ENCODE results near the gene PSTPIP1.
A peak's percentile ranks its signal among the peaks of the same experiment; 100 is the strongest.

Gene PSTPIP1

DNA sequence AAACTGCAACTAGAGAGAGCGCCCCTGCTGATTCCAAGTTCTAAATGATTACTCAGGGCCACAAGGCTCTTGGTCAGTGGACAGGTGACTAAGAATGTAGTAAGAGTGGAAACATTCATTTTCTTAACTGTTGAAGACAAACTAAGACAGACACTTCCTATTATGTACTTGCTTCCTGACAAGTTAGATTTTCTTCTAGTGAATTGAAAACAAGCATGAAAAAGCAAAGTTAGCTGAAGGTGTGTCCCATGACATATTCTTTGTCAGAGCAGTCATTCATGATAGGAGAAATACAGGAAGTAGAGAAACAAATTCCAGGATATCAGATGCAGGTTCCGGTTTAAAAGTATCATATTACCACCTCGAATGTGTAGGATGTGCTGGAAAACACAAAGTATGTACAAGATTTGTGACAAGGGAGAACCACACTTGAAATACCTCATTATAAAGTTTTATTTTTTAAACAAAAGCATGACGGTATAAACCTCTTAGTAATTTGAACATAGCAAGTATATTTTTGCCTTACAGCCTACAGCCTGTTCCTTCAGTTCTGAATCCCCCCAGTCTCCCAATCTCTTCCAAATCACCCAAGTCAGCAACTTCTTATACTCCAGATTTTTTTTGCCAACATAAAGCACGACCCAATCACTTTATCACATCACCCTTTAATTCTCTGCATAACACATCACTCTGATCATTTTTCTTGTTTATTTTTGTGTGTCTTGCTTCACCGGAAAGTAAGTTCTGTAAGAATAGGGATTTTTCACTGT lies 69.8 kb downstream of the PSTPIP1 start:
- no peak overlapping the region for H3K4me3 ChIP-seq (ENCODE audit: low read depth, low read length)
- no peak overlapping the region for H3K27ac ChIP-seq
- TF ChIP-seq CTCF (IDR thresholded peaks at IDR 0.05) = no peak
- H3K27me3 ChIP-seq (ENCODE audit: control insufficient read depth, insufficient read depth, low read length) = no peaks in the 10 kb centered on the region
- no peak overlapping the region for H2AFZ ChIP-seq
- peaks cover 15% of the 10 kb centered on the region for H3K4me1 ChIP-seq
- no peaks in the 10 kb centered on the region for H3K36me3 ChIP-seq (ENCODE audit: control insufficient read depth, insufficient read depth, low read length)
- H3K9ac ChIP-seq = no peak overlapping the region
- H3K79me2 ChIP-seq = peaks cover 22% of the 10 kb centered on the region
- no peaks in the 10 kb centered on the region for H3K9me3 ChIP-seq (ENCODE audit: control insufficient read depth, low read length)
- peak overlapping the region; percentile 17 for H3K4me2 ChIP-seq (ENCODE audit: low read length)

DNA sequence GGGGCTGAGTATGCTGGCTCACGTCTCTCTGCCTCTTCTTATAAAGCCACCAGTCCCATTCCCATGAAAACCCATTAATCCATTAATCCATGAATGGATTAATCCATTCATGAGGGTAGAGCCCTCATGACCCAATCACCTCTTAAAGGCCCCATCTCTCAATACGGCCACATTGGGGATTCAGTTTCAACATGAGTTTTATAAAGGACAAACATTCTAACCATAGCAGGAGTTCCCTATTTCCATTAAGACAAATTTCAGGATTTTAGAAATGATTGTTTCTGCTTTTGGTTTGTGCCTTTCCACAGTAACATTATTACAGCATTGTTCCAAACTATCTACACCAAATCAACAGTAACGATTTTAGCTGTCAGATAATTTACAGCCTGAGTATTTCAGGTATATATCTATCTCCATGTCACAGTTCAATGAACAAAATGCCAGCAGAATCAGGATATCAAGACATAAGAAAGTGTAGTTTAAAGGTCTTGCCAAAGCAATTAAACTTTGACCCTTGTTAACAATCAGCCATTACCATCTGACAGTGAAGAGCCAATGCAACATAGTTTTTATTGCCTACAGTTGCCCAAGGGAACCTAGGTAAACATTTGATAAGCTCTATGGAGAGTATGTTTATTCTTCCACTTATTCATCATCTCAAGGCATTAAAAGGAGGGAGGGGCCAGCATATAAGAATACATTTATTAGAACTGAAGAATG lies 72.2 kb downstream of the PSTPIP1 start:
- Histone ChIP-seq H3K9me3 (ENCODE audit: control insufficient read depth, low read length) (no peaks in the 10 kb centered on the region), H3K27ac (no peak overlapping the region), H3K36me3 (ENCODE audit: control insufficient read depth, insufficient read depth, low read length) (no peaks in the 10 kb centered on the region), H3K9ac (no peak overlapping the region), H3K4me3 (ENCODE audit: low read depth, low read length) (no peak overlapping the region), H3K79me2 (peaks cover 22% of the 10 kb centered on the region), H3K27me3 (ENCODE audit: control insufficient read depth, insufficient read depth, low read length) (no peaks in the 10 kb centered on the region), H3K4me2 (ENCODE audit: low read length) (peak overlapping the region; percentile 14), H3K4me1 (peaks cover 7% of the 10 kb centered on the region), H2AFZ (no peak overlapping the region)
- no peak for TF ChIP-seq CTCF (IDR thresholded peaks at IDR 0.05)

DNA sequence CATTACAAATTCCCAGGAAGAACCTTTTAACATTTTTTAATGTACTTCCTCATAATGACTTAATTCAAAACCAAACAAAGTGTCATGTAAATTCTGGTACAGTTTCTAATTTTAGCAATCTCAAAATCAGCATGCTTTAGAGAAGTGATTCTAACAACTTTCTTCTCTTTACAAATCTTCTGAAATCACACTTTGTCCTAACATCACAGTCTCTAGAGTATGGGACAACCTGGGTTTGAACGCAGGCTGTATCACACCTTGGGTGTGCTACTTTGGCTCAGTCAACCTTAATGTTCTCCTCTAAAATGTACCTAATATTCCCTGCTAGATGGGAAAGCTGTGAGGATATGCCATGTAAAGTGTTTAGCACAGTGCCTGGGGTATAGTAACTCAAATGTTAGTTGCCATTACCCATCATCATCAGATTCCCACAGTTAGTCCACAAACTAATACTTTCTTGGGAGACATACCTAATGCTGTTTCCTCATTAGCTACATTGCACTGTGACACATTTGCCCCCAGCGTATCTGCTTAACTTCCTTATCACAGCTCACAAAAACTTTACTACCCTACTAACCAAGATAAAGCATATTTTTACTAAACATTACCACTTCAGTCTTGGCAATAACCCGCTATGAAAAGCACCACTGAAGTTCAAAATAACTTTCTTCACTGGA lies 72.9 kb downstream of the PSTPIP1 start:
- no peak for TF ChIP-seq CTCF (IDR thresholded peaks at IDR 0.05)
- Histone ChIP-seq H3K9ac (no peak overlapping the region), H2AFZ (no peak overlapping the region), H3K27ac (no peak overlapping the region), H3K4me1 (peaks cover 7% of the 10 kb centered on the region), H3K4me3 (ENCODE audit: low read depth, low read length) (no peak overlapping the region), H3K4me2 (ENCODE audit: low read length) (no peak overlapping the region), H3K27me3 (ENCODE audit: control insufficient read depth, insufficient read depth, low read length) (no peaks in the 10 kb centered on the region), H3K9me3 (ENCODE audit: control insufficient read depth, low read length) (no peaks in the 10 kb centered on the region), H3K36me3 (ENCODE audit: control insufficient read depth, insufficient read depth, low read length) (no peaks in the 10 kb centered on the region), H3K79me2 (peaks cover 22% of the 10 kb centered on the region)

DNA sequence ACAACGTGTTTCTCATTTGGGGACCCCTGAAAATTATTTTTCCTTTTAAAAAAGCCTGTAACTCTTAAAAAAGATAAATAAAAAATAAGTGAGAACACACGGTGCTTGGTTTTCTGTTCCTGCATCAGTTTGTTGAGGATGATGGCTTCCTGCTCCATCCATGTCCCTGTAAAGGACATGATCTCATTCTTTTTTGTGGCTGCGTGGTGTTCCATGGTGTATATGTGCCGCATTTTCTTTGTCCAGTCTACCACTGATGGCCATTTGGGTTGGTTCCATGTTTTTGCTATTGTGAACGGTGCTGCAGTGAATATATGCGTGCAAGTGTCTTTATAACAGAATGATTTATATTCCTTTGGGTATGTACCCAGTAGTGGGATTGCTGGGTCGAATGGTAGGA lies 73.7 kb downstream of the PSTPIP1 start:
- no peaks in the 10 kb centered on the region for H3K9me3 ChIP-seq (ENCODE audit: control insufficient read depth, low read length)
- H3K4me3 ChIP-seq (ENCODE audit: low read depth, low read length) = no peak overlapping the region
- H3K27ac ChIP-seq = no peak overlapping the region
- H3K27me3 ChIP-seq (ENCODE audit: control insufficient read depth, insufficient read depth, low read length) = no peaks in the 10 kb centered on the region
- no peaks in the 10 kb centered on the region for H3K36me3 ChIP-seq (ENCODE audit: control insufficient read depth, insufficient read depth, low read length)
- no peak overlapping the region for H3K9ac ChIP-seq
- no peak for TF ChIP-seq CTCF (IDR thresholded peaks at IDR 0.05)
- H3K4me2 ChIP-seq (ENCODE audit: low read length) = no peak overlapping the region
- H2AFZ ChIP-seq = no peak overlapping the region
- peaks cover 7% of the 10 kb centered on the region for H3K4me1 ChIP-seq
- H3K79me2 ChIP-seq = peaks cover 22% of the 10 kb centered on the region

Measured in parathyroid adenoma (tissue), 2 donors.